Measurements from ENCODE around the gene PPM1D.
"Not testable (repeated sequence)": the region's sequence is repeated elsewhere in the genome, so short reads cannot be mapped to it uniquely, and the experiment has no call there.

Gene PPM1D

DNA sequence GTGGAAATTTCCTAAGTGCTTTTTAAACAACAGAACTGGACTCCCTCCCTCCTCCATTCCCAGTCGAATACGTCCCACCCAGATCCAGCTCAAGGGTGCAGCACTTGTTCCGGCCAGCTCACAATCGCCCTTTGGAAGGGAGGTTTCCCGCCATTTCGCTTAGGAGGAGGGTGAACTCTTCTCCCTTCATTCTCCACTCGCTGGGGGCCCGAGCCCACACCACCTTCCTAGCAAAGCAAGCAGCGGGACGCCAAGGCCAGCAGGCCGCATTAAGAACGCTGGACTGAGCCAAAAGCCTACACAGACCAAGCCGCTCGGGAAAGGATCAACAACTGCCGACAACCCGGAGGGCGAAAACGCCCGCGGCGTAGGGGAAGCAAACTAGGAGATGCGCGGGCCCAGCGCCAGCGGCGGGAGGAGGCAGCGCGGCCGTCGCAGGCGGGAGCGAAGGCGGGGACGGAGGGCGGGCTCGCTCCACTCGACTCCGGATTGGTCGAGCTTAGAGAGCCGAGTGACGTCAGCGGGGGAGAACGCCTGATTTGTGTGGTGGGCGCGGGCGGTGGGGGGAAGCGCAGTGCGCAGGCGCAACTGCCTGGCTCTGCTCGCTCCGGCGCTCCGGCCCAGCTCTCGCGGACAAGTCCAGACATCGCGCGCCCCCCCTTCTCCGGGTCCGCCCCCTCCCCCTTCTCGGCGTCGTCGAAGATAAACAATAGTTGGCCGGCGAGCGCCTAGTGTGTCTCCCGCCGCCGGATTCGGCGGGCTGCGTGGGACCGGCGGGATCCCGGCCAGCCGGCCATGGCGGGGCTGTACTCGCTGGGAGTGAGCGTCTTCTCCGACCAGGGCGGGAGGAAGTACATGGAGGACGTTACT, at the start of gene PPM1D:
TSS of gene PPM1D (plus strand) at position 574 of the 870 bp plus-strand sequence. CDS start at position 796, 222 bp downstream.
- peak; percentile 77 to 99 (median 98) for DNase-seq

DNA sequence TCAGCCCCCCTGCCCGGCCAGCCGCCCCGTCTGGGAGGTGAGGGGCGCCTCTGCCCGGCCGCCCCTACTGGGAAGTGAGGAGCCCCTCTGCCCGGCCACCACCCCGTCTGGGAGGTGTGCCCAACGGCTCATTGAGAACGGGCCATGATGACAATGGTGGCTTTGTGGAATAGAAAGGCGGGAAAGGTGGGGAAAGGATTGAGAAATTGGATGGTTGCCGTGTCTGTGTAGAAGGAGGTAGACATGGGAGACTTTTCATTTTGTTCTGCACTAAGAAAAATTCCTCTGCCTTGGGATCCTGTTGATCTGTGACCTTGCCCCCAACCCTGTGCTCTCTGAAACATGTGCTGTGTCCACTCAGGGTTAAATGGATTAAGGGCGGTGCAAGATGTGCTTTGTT, 47.7 kb upstream of the PPM1D start:
- not testable (repeated sequence) for DNase-seq

GRCh38 chr17:60554377-60554788, 45.6 kb upstream of the PPM1D start:
- no peak for DNase-seq

DNA sequence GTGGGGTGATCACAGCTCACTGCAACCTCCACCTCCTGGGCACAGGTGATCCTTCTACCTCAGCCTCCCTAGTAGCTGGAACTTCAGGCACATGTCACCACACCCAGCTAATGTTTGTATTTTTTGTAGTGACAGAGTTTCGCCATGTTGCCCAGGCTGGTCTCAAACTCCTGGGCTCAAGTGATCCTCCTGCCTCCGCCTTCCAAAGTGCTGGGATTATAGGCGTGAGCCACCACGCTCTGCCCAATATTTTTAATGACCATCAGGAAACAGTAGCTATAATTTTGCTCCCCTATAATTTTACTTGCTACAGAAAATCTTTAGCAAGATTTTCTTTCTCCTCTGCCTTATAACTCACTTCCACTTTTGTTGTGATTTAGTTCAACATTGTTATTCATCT, 44.2 kb upstream of the PPM1D start:
- no peak for DNase-seq

DNA sequence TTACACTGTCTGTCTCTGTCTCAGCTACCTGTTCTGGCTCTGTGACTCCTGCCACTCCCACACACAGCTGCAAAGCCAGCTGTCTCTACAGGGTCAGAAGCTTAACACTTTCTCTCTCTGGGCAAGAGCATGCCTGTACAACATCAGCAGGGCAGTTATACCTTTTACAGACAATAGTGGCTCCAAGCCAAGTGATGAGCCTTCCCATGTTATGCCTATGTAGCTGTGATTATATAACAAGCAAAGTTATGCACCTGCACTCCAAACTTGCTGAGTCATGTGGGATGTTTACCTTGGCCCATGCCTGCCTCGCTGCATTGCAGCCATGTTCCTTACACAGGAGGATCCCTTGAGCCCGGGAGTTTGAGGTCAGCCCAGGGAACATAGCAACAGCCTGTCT, 42.2 kb upstream of the PPM1D start:
- no peak for DNase-seq

- no peak for DNase-seq
Measured at GRCh38 chr17:60559659-60559994, 40.4 kb upstream of the PPM1D start.

- DNase-seq: no peak
Measured at GRCh38 chr17:60559995-60560859, 39.8 kb upstream of the PPM1D start.

DNA sequence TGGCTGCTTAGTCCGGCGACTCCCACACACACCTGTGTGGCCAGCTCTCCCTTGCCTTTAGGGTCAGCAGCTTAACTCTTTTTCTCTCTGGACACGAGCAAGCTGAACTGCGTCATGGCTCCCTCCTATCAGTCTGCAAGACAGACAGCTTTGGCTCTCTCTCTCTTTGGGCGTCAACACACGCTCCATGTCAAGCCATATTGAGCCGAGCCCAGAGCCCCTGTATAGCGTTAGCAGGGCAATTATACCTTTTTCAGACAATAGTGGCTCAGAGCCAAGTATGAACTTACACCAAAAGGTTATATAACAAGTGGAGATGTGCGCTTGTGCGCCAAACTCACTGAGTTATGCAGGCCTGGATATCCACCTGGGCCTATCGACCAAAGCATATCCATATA, 39.1 kb upstream of the PPM1D start:
- DNase-seq: no peak

DNA sequence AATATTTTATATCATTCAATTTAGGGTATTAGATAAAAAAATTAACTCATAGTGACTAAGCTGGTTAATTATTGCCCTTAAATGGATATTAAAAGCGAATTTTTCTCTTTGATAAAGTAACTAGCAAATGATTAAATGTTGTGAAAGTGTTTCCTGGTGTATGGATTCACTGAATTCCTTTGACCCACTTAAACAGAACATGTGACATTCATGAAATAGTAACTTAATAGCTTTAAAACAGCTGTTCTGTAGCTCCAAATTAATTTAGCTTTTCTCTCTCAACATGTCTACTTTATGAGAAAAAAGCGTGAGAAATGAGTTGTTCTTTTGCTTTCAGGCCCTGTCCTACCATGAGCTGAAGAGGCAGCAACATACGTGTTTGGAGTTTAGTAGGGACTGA, 37.6 kb upstream of the PPM1D start:
- no peak for DNase-seq

GRCh38 chr17:60563743-60564142, 36.2 kb upstream of the PPM1D start:
- DNase-seq: no peak

- no peak for DNase-seq
Measured at GRCh38 chr17:60565233-60565632, 34.8 kb upstream of the PPM1D start.

GRCh38 chr17:60573236-60574051, 26.5 kb upstream of the PPM1D start:
- DNase-seq: no peak

DNA sequence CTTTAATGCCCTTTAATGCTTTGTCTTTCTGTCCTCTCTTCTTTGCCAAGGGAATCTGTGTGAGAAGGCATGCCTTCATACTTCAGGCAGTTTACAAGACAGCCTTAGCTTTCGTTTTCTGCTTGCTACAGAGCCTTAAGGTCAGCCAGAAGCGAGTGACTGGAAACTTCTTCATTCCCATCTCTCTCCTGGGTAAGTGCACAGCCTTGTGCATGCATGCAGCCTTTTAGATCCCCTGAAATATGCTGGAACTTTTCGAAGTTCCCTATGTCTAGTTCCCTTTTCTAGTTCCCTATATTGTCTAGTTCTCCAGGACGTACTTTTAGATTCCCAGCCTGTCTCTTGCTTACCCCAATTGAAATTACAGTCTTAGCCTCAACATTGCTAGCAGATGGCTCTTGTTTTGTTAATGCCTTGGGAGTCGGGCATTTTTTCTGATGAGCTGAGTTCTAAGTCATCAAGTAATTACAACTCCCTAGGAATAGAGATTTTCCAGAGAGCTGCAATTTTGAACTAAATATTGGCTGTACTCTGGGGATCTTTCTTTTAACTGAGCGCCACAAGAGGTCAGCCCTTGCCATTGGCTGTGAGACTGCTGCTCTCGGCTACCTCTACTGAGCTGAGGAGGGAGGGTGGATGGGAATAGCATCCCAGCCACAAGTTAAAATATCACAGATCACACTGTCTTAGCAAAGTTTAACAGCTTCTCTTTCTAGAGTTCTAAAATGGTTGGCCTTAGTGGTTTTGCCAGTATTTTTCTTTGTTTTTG, 22.7 kb upstream of the PPM1D start:
- DNase-seq: peak in 36 of 56 donors; percentile 0 to 58 (median 16)

GRCh38 chr17:60579090-60579489, 20.9 kb upstream of the PPM1D start:
- no peak for DNase-seq

GRCh38 chr17:60579551-60579950, 20.4 kb upstream of the PPM1D start:
- no peak for DNase-seq

DNA sequence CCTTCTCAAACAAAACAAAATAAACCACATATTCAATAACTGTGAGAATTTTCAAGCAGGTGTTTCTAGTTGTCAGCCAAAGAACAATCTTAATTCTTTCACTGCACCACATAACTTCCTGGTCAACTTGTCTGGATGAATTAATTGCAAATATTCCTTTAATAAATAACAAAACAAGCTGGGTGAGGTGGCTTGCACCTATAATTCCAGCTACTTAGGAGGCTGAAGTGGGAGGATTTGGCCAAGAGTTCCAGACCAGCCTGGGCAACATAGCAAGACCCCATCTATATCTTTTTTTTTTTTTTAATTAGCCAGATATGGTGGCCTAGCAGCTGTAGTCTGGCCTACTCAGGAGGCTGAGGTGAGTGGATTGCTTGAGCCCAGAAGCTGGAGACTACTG, 17.0 kb upstream of the PPM1D start:
- no peak for DNase-seq

DNA sequence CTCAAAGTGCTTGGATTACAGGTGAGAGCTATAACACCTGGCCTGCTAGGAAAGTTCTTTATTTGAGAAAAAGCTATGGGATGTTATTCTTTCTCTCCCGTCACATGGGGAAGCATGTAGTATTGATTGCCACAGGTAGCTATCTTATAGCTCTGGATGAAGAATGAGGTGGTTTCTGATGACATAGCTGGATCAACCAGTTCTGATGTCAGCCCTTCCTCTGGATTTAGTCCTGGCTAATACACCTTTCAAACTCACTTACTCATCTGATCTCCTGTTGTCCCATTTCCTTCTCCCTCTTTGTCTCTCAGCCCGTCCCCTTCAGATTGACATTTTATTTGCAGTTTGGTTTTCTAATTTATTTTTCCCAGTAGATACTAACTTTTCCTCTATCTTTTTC, 14.1 kb upstream of the PPM1D start:
- DNase-seq: no peak

DNA sequence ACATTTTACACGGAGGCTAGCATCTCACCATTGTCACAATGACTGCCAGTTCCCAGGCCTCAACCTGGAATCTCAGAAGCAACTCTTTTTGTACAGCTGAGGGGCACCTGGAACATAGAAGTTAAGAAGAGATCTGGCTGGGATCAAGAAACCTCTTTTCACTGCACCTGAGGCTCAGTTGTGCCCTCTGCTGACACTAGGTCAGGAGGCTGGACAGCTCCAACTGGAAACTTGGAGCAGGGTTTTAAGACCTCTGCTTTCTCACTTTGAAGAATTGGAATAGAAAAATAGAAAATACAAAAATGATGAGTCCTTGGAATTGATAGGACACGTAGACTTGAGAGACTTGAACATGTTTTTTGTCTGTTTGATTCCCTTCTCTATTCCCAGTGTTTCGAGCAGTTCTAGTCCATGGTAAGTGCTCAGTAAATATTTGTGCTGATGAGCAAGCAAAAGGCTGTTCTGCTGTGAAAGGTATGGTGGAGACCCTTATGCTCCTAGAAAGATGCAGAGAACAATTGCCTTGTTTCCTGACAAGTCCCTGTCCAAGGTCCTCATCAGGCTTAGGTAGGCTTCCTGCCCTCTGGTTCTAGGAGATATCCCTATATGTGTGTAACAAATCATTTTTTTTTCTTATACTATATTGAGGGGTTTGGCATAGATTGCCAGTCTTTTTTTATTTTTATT, 13.6 kb upstream of the PPM1D start:
- no peak for DNase-seq

DNA sequence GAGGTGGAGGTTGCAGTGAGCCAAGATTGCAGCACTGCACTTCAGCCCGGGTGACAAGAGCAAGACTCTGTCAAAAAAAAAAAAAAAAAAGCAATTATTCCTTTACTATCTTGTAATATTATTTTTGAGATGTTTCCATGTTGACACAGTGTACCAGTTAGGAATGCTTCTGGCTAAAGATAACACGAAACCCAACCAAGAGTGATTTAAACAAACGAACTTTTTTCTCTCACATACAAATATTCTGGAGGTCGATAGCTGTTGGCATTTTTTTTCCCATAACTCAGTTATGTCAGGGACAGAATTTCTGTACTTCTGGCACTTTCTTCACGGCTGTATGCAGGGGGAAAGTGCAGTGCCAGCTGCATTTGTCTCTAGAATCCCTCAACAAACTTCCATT, 9.9 kb upstream of the PPM1D start:
- DNase-seq: no peak

GRCh38 chr17:60592750-60593149, 7.2 kb upstream of the PPM1D start:
- DNase-seq: no peak
